IgD-negative memory B cell (primary cell): ENCODE measurements around the gene ZFP14. TPM values are rescaled to one million over a fixed set of nuclear protein-coding genes. Genes with fewer than 3 reads are reported as not detected.
A peak's percentile ranks its signal among the peaks of the same experiment; 100 is the strongest.
"Not testable (repeated sequence)": the region's sequence is repeated elsewhere in the genome, so short reads cannot be mapped to it uniquely, and the experiment has no call there.

Source experiments
- H3K27ac Mint-ChIP-seq, 3 donors: one replicate each; pipeline ENCODE4 v1.8.0; 2020 to 2022; ENCODE audit warnings: mild to moderate bottlenecking in 3 of 3, mixed read lengths in 3 of 3, moderate library complexity in 1 of 3
- H3K27me3 Mint-ChIP-seq: one replicate; pipeline ENCODE4 v1.8.0; 2021; ENCODE audit warnings: mixed read lengths
- H3K36me3 Mint-ChIP-seq: one replicate; pipeline ENCODE4 v1.8.0; 2020; ENCODE audit warnings: mild to moderate bottlenecking, mixed read lengths
- H3K4me1 Mint-ChIP-seq, 3 donors: one replicate each; pipeline ENCODE4 v1.8.0; 2020 to 2022; ENCODE audit warnings: mixed read lengths in 3 of 3, mild to moderate bottlenecking in 1 of 3
- H3K4me3 Mint-ChIP-seq, 4 donors: one replicate each; pipeline ENCODE4 v1.8.0; 2020 to 2022; ENCODE audit warnings: mild to moderate bottlenecking in 4 of 4, mixed read lengths in 4 of 4, moderate library complexity in 3 of 4
- H3K9me3 Mint-ChIP-seq, 3 donors: one replicate each; pipeline ENCODE4 v1.8.0; 2020 to 2021; ENCODE audit warnings: mixed read lengths in 3 of 3, mild to moderate bottlenecking in 1 of 3
- polyA plus RNA-seq: library from polyadenylated mRNA; unstranded; fragments of 300-500 nt; fragmentation: Illumina TruSeq; gene quantifications from one replicate; pipeline ENCODE4 v1.2.3, GENCODE V29; 2021

Gene ZFP14
- polyA plus RNA-seq, 1 donor from 2014 or later = 5.0 TPM

GRCh38 chr19:36377541-36378178 is 1.3 kb downstream of the ZFP14 start:
- Mint-ChIP-seq H3K27me3 (no peaks in the 10 kb centered on the region), H3K27ac (peak overlapping the region in 2 of 3 donors; percentile 83 to 98), H3K9me3 (peaks cover 0 to 2% (median 0%) of the 10 kb centered on the region in 3 donors), H3K4me3 (peak overlapping the region; percentile 95 to 100 (median 98)), H3K36me3 (peaks cover 10% of the 10 kb centered on the region), H3K4me1 (peaks cover 7 to 16% (median 14%) of the 10 kb centered on the region in 3 donors)

- no peaks in the 10 kb centered on the region for H3K27me3 Mint-ChIP-seq
- peaks cover 3 to 8% (median 5%) of the 10 kb centered on the region in 3 donors for H3K9me3 Mint-ChIP-seq
- H3K27ac Mint-ChIP-seq = peak overlapping the region in 1 of 3 donors; percentile 57
- H3K4me3 Mint-ChIP-seq = no peak overlapping the region
- H3K36me3 Mint-ChIP-seq = peaks cover 21% of the 10 kb centered on the region
- H3K4me1 Mint-ChIP-seq = peaks cover 11 to 22% (median 20%) of the 10 kb centered on the region in 3 donors
Measured at GRCh38 chr19:36373638-36374156, 5.3 kb downstream of the ZFP14 start.

- no peak overlapping the region for H3K27ac Mint-ChIP-seq
- H3K36me3 Mint-ChIP-seq = peaks cover 26% of the 10 kb centered on the region
- no peaks in the 10 kb centered on the region for H3K27me3 Mint-ChIP-seq
- H3K4me3 Mint-ChIP-seq = peak overlapping the region in 1 of 4 donors; percentile 87
- peaks cover 3 to 8% (median 5%) of the 10 kb centered on the region in 3 donors for H3K9me3 Mint-ChIP-seq
- peaks cover 7 to 12% (median 9%) of the 10 kb centered on the region in 3 donors for H3K4me1 Mint-ChIP-seq
Measured at GRCh38 chr19:36371886-36372285, 7.1 kb downstream of the ZFP14 start.

- H3K9me3 Mint-ChIP-seq = peaks cover 1 to 4% (median 2%) of the 10 kb centered on the region in 3 donors
Measured at GRCh38 chr19:36363845-36364244, 15.2 kb downstream of the ZFP14 start.

GRCh38 chr19:36340786-36341372 is 38.1 kb downstream of the ZFP14 start:
- no peaks in the 10 kb centered on the region for H3K27me3 Mint-ChIP-seq
- H3K36me3 Mint-ChIP-seq = peaks cover 42% of the 10 kb centered on the region
- H3K4me3 Mint-ChIP-seq = no peak overlapping the region
- no peaks in the 10 kb centered on the region for H3K4me1 Mint-ChIP-seq
- no peak overlapping the region for H3K27ac Mint-ChIP-seq
- H3K9me3 Mint-ChIP-seq = peaks cover 18 to 52% (median 40%) of the 10 kb centered on the region in 3 donors

More at GRCh38 chr19:36363845-36364244, 15.2 kb downstream of the ZFP14 start:
- no peaks in the 10 kb centered on the region for H3K27me3 Mint-ChIP-seq
- H3K4me3 Mint-ChIP-seq = no peak overlapping the region
- H3K27ac Mint-ChIP-seq = no peak overlapping the region
- no peaks in the 10 kb centered on the region for H3K4me1 Mint-ChIP-seq
- peaks cover 33% of the 10 kb centered on the region for H3K36me3 Mint-ChIP-seq

GRCh38 chr19:36331353-36332228 is 47.4 kb downstream of the ZFP14 start:
- Mint-ChIP-seq H3K9me3 (peaks cover 2 to 26% (median 17%) of the 10 kb centered on the region in 3 donors), H3K4me1 (peaks cover 13 to 19% (median 18%) of the 10 kb centered on the region in 3 donors), H3K27ac (peak overlapping the region in 2 of 3 donors; percentile 11 to 83), H3K36me3 (peaks cover 30% of the 10 kb centered on the region), H3K27me3 (no peaks in the 10 kb centered on the region), H3K4me3 (peak overlapping the region; percentile 81 to 97 (median 90))

GRCh38 chr19:36330216-36330615 is 48.8 kb downstream of the ZFP14 start:
- Mint-ChIP-seq H3K27me3 (no peaks in the 10 kb centered on the region), H3K9me3 (peaks cover 2 to 28% (median 17%) of the 10 kb centered on the region in 3 donors), H3K4me3 (peak overlapping the region; percentile 55 to 94 (median 89)), H3K27ac (peak overlapping the region in 1 of 3 donors; percentile 11), H3K36me3 (peaks cover 36% of the 10 kb centered on the region), H3K4me1 (peaks cover 13 to 19% (median 18%) of the 10 kb centered on the region in 3 donors)

- H3K27me3 Mint-ChIP-seq, H3K27ac Mint-ChIP-seq: not testable (repeated sequence)
- Mint-ChIP-seq H3K4me3 (peak overlapping the region in 2 of 4 donors; percentile 79 to 93), H3K4me1 (peaks cover 13 to 20% (median 19%) of the 10 kb centered on the region in 3 donors), H3K9me3 (peaks cover 2 to 33% (median 17%) of the 10 kb centered on the region in 3 donors), H3K36me3 (peaks cover 41% of the 10 kb centered on the region)
Measured at GRCh38 chr19:36329534-36329933, 49.5 kb downstream of the ZFP14 start.

- not testable (repeated sequence) for H3K27ac Mint-ChIP-seq, H3K27me3 Mint-ChIP-seq
- peaks cover 2 to 24% (median 19%) of the 10 kb centered on the region in 3 donors for H3K9me3 Mint-ChIP-seq
- H3K36me3 Mint-ChIP-seq = peaks cover 33% of the 10 kb centered on the region
- H3K4me1 Mint-ChIP-seq = peaks cover 5 to 12% (median 11%) of the 10 kb centered on the region in 3 donors
- H3K4me3 Mint-ChIP-seq = peak overlapping the region in 1 of 4 donors; percentile 17
Measured at GRCh38 chr19:36326649-36327048, 52.4 kb downstream of the ZFP14 start.

- H3K4me1 Mint-ChIP-seq, H3K27me3 Mint-ChIP-seq, H3K27ac Mint-ChIP-seq, H3K9me3 Mint-ChIP-seq, H3K4me3 Mint-ChIP-seq, H3K36me3 Mint-ChIP-seq: not testable (repeated sequence)
Measured at GRCh38 chr19:36315164-36315563, 63.8 kb downstream of the ZFP14 start.

- not testable (repeated sequence) for H3K4me3 Mint-ChIP-seq, H3K36me3 Mint-ChIP-seq, H3K4me1 Mint-ChIP-seq, H3K9me3 Mint-ChIP-seq, H3K27me3 Mint-ChIP-seq, H3K27ac Mint-ChIP-seq
Measured at GRCh38 chr19:36314053-36314452, 64.9 kb downstream of the ZFP14 start.

- not testable (repeated sequence) for H3K36me3 Mint-ChIP-seq, H3K4me1 Mint-ChIP-seq, H3K27me3 Mint-ChIP-seq, H3K9me3 Mint-ChIP-seq, H3K27ac Mint-ChIP-seq, H3K4me3 Mint-ChIP-seq
Measured at GRCh38 chr19:36311098-36311760, 67.8 kb downstream of the ZFP14 start.

- not testable (repeated sequence) for H3K4me1 Mint-ChIP-seq, H3K9me3 Mint-ChIP-seq, H3K27me3 Mint-ChIP-seq, H3K27ac Mint-ChIP-seq, H3K4me3 Mint-ChIP-seq, H3K36me3 Mint-ChIP-seq
Measured at GRCh38 chr19:36310416-36310990, 68.5 kb downstream of the ZFP14 start.

- H3K36me3 Mint-ChIP-seq, H3K27ac Mint-ChIP-seq, H3K27me3 Mint-ChIP-seq, H3K9me3 Mint-ChIP-seq, H3K4me1 Mint-ChIP-seq: not testable (repeated sequence)
- peak overlapping the region in 2 of 4 donors; percentile 32 to 64 for H3K4me3 Mint-ChIP-seq
Measured at GRCh38 chr19:36309759-36310158, 69.2 kb downstream of the ZFP14 start.
